Peyer's patch (tissue), 4 donors: Measurements from ENCODE around the gene SIGLEC15.

Experiments used
- CTCF ChIP-seq, 6 experiments: fragments of 450-650 bp in 4 of 6; fragments of 200-600 bp in 2 of 6; sonication (generic) in 1 of 6; IDR thresholded peaks; one replicate each; pipeline ENCODE4 v1.5.1; 2017 to 2019; ENCODE audit warnings: antibody characterized with exemption in 6 of 6, mild to moderate bottlenecking in 3 of 6, moderate library complexity in 1 of 6
- POLR2A ChIP-seq, 2 donors: fragments of 450-650 bp; IDR thresholded peaks; one replicate each; pipeline ENCODE4 v1.5.1; 2017; ENCODE audit warnings: antibody characterized with exemption in 2 of 2, mild to moderate bottlenecking in 2 of 2, moderate library complexity in 2 of 2

DNA sequence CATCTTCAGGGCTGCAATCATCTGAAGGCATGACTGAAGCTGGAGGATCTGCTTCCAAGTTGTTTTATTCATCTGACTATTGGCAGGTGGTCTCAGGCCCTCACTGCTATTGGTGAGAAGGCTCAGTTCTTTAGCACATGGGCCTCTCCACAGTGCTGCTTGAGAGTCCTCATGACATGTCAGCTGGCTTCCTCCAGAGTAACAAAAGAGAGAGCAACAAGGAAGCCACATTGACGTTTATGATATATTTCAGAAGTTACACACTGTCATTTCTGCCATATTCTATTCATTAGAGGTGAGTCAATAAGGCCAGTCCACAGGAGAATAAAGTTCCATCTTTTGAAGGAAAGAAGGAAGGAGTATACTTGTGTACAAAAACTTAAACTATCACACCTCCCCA is 7.9 kb upstream of the SIGLEC15 start:
- TF ChIP-seq CTCF (IDR thresholded peaks at IDR 0.05) (no peak), POLR2A (IDR thresholded peaks at IDR 0.05) (no peak)
